SK-N-MC (cell line): ENCODE measurements around the gene MSH5.

Experiments used
- EZH2 ChIP-seq: fragments of 200-600 bp; sonication (generic); IDR thresholded peaks from one replicate; pipeline ENCODE4 v1.6.1; 2017; ENCODE audit warnings: antibody characterized with exemption
- FOXP2 ChIP-seq: optimal IDR thresholded peaks from 2 replicates; pipeline ENCODE3; 2011; ENCODE audit warnings: mild to moderate bottlenecking, moderate library complexity; ENCODE audit not compliant: insufficient read depth; ENCODE audit errors: extremely low read length, control extremely low read depth
- POLR2AphosphoS5 ChIP-seq: IDR thresholded peaks from 2 replicates; pipeline ENCODE4 v1.6.1; 2012; ENCODE audit warnings: mild to moderate bottlenecking, low read depth, low read length, borderline replicate concordance

DNA sequence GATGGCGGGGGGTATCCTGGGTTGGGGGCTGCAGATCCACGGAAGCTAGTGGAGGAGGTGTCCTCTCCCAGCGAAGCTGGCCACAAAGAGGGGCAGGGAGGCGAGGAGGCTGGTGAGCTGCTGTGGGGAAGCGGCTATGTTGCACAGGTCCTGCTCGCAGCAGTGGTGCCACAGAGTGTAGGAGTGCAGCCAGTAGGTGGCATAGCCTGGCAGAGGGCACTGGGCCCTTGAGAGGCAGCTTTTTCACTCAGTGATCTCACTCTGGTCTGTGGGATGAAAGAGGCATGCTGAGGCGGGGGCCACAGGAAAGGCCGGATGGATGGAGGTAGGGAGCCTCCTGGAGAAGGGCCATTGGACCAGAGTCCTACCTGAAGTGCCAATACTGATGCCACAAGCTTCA, 27.5 kb upstream of the MSH5 start:
- TF ChIP-seq POLR2AphosphoS5 = no peak
- no peak for TF ChIP-seq EZH2
- no peak for TF ChIP-seq FOXP2
